Measurements from ENCODE around the gene CYBA.

CYBA gene

GRCh38 chr16:88653101-88653500 is 2.2 kb upstream of the CYBA start:
- ChIA-PET CTCF (interaction anchor here (1.0 kb wide), 1 partner anchor 12 kb away, joined by 3 read pairs; no protein-coding TSS in a partner anchor), POLR2A (interaction anchor here (1.0 kb wide), 1 partner anchor 21 kb away, joined by 3 read pairs; no protein-coding TSS in a partner anchor)
- TF ChIP-seq CTCF (IDR thresholded peaks at IDR 0.05; ENCODE audit: control extremely low read depth, extremely low read depth, low read depth, missing control alignments) = no peak
- no peak for DNase-seq (ENCODE audit: extremely low spot score)

GRCh38 chr16:88652762-88653063 is 1.9 kb upstream of the CYBA start:
- no peak for DNase-seq (ENCODE audit: extremely low spot score)
- CTCF ChIA-PET = no interaction called here
- POLR2A ChIA-PET = interaction anchor here (0.6 to 0.8 kb wide), 2 partner anchors 10 to 22 kb away, joined by 3 read pairs; partner anchors contain the start of gene MVD
- no peak for TF ChIP-seq CTCF (IDR thresholded peaks at IDR 0.05; ENCODE audit: control extremely low read depth, extremely low read depth, low read depth, missing control alignments)

GRCh38 chr16:88651989-88652761 is 1.3 kb upstream of the CYBA start:
- ChIA-PET CTCF (interaction anchor here (0.8 to 0.9 kb wide), 2 partner anchors 13 kb away, joined by 3 to 4 read pairs; partner anchors contain the start of gene IL17C), POLR2A (interaction anchor here (0.6 to 0.8 kb wide), 2 partner anchors 11 to 23 kb away, joined by 3 read pairs; partner anchors contain the start of gene MVD)
- TF ChIP-seq CTCF (IDR thresholded peaks at IDR 0.05; ENCODE audit: control extremely low read depth, extremely low read depth, low read depth, missing control alignments) = no peak

GRCh38 chr16:88651276-88651988 is 579 bp upstream of the CYBA start:
- DNase-seq (ENCODE audit: extremely low spot score) = peak; percentile 93
- ChIA-PET CTCF (interaction anchor here (0.8 to 0.9 kb wide), 2 partner anchors 12 to 14 kb away, joined by 3 to 4 read pairs; partner anchors contain the start of gene IL17C), POLR2A (interaction anchor here (0.8 kb wide), 1 partner anchor 11 kb away, joined by 3 read pairs; the partner anchor contains the start of gene MVD)
- no peak for TF ChIP-seq CTCF (IDR thresholded peaks at IDR 0.05; ENCODE audit: control extremely low read depth, extremely low read depth, low read depth, missing control alignments)

More at GRCh38 chr16:88651989-88652761, 1.3 kb upstream of the CYBA start:
- DNase-seq (ENCODE audit: extremely low spot score) = no peak

- ChIA-PET CTCF (interaction anchor here (1.0 to 1.8 kb wide), 3 partner anchors 11 to 35 kb away, joined by 3 to 7 read pairs (median 4); partner anchors contain the start of gene IL17C), POLR2A (interaction anchor here (0.5 to 1.2 kb wide), 3 partner anchors 10 to 51 kb away, joined by 3 to 4 read pairs (median 3); partner anchors contain the start of gene MVD)
- no peak for TF ChIP-seq CTCF (IDR thresholded peaks at IDR 0.05; ENCODE audit: control extremely low read depth, extremely low read depth, low read depth, missing control alignments)
- DNase-seq (ENCODE audit: extremely low spot score) = peak; percentile 64
These were observed 717 bp downstream of the CYBA start for GRCh38 chr16:88649924-88650748.
